Muscle of arm (tissue), 12 donors: ENCODE data around the gene APCDD1L. TPM values are rescaled to one million over a fixed set of nuclear protein-coding genes. Genes with fewer than 3 reads are reported as not detected.
"Not testable (repeated sequence)": the region's sequence is repeated elsewhere in the genome, so short reads cannot be mapped to it uniquely, and the experiment has no call there.

Source experiments
- DNase-seq: peaks from one replicate; pipeline ENCODE4 v3.0.0-alpha.2; 2013
- polyA plus RNA-seq, 12 donors: library from polyadenylated mRNA; unstranded; fragments of 120-200 nt; gene quantifications; one replicate each; pipeline ENCODE4 v1.2.1, GENCODE V29; 2013; ENCODE audit not compliant: insufficient read length in 12 of 12

The APCDD1L gene
- polyA plus RNA-seq, 12 donors, result 3.7 to 10.6 (median 6.8) TPM; not detected in 2

- no peak for DNase-seq
Observed at GRCh38 chr20:58518896-58519593, 3.8 kb upstream of the APCDD1L start.

- DNase-seq, result no peak
Observed at GRCh38 chr20:58518387-58518786, 3.2 kb upstream of the APCDD1L start.

- DNase-seq, result peak; percentile 60
Observed at GRCh38 chr20:58514321-58515232, 622 bp downstream of the APCDD1L start.

- DNase-seq, result no peak
Observed at GRCh38 chr20:58513580-58514285, 1.5 kb downstream of the APCDD1L start.

GRCh38 chr20:58512808-58513552 is 2.2 kb downstream of the APCDD1L start:
- DNase-seq, result peak; percentile 15

- DNase-seq, result peak; percentile 13
Observed at GRCh38 chr20:58511861-58512260, 3.3 kb downstream of the APCDD1L start.

GRCh38 chr20:58511364-58511763 is 3.8 kb downstream of the APCDD1L start:
- DNase-seq, result peak; percentile 7

- DNase-seq, result no peak
Observed at GRCh38 chr20:58510921-58511320, 4.3 kb downstream of the APCDD1L start.

- no peak for DNase-seq
Observed at GRCh38 chr20:58508762-58509395, 6.3 kb downstream of the APCDD1L start.

GRCh38 chr20:58506999-58507398 is 8.2 kb downstream of the APCDD1L start:
- not testable (repeated sequence) for DNase-seq

GRCh38 chr20:58504566-58504965 is 10.6 kb downstream of the APCDD1L start:
- DNase-seq, result no peak

- DNase-seq, result no peak
Observed at GRCh38 chr20:58503668-58504067, 11.5 kb downstream of the APCDD1L start.

- no peak for DNase-seq
Observed at GRCh38 chr20:58500256-58500655, 14.9 kb downstream of the APCDD1L start.

- DNase-seq, result no peak
Observed at GRCh38 chr20:58498470-58499068, 16.6 kb downstream of the APCDD1L start.

GRCh38 chr20:58497724-58498469 is 17.3 kb downstream of the APCDD1L start:
- no peak for DNase-seq

GRCh38 chr20:58497076-58497641 is 18.0 kb downstream of the APCDD1L start:
- DNase-seq, result no peak

- DNase-seq, result no peak
Observed at GRCh38 chr20:58496429-58496769, 18.8 kb downstream of the APCDD1L start.

- no peak for DNase-seq
Observed at GRCh38 chr20:58495623-58496428, 19.4 kb downstream of the APCDD1L start.
